ENCODE measurements around the gene SORCS2.

The SORCS2 gene

DNA sequence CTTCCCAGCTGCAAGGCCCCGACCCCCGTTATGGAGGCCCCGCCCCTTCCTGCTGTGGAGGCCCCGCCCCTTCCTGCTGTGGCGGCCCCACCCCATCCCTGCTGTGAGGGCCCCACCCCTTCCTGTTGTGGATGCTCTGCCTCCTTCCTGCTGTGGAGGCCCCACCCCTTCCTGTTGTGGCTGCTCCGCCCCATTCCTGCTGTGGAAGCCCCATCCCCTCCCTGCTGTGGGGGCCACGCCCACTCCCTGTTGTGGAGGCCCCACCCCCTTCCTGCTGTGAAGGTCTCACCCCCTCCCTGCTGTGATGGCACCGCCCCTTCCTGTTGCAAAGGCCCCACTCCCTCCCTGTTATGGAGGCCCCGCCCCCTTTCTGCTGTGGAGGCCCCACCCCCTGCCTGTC, 347.3 kb downstream of the SORCS2 start:
- DNase-seq, result no peak

DNA sequence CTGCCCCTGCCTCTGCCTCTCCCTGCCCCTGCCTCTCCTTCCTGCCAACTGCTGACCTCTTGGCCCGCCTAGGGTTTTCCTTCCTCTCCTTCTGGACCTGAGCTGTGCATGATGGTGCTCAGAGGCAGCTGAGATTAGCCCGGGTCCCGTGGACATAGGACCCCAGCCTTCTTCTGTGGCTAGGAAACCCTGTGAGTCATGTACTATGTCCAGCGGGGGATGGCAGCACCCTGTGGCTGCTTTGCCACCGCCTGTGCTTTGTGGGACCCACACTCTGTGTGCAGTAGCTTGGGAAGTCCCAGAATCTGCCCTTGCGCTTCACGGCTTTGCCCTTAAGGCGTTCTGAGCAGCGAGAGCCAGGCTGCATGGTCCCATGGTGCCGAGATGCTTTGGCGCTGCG, 347.9 kb downstream of the SORCS2 start:
- no peak for DNase-seq

DNA sequence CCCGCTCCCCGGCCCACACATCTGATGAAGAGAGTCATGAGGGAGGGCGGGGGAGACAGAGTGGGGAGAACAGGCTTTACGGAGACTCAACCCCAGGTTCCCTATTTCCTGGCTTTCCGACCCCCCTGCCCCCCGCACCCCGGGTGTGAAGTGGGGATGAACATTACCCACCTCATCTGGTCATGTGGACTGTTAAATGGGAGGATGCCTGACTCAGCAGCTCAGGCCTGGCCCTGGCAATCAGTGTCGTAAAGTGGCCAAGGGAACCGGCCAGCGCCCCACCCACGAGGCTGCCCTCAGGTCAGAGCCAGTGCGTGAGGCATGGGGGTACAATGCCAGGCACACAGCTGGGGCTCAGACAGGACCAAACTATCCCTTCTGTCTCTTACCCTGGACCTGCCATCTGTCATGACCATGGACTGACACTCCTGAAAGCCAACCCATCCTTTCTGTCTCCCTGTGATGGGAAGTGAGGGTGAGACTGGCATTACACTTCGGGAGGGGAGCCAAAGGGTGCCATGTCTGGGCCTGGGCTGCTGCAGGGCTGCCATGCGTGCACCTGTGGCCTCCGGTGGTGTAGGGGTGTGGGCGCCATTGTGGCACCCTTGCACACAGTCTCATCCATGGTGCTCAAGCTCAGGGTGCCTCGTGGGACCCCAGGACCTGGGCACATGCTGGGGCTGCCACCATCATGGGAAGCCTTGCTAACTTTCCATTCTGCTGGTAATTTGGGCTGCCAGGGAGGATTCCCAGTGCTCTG, 348.5 kb downstream of the SORCS2 start:
- DNase-seq, result no peak

DNA sequence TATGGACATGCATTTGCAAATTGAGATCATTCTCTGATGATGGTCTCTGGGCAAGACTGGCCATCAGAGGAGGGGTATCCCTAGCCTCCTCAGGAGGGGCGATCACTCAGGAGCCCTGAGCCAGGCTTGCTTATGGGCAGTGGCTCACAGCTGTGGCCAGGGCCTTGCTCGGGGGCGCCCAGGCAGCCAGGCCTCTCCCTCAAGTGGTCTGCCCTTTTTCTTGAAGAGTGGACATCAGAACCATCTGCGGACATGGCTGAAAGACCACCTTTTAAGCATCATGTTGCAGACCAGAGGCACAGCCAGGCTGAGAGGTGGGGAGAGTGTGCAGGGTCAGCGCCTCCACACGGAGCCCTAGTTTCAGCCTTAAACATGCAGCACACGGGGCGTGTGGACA, 349.1 kb downstream of the SORCS2 start:
- DNase-seq, result no peak

DNA sequence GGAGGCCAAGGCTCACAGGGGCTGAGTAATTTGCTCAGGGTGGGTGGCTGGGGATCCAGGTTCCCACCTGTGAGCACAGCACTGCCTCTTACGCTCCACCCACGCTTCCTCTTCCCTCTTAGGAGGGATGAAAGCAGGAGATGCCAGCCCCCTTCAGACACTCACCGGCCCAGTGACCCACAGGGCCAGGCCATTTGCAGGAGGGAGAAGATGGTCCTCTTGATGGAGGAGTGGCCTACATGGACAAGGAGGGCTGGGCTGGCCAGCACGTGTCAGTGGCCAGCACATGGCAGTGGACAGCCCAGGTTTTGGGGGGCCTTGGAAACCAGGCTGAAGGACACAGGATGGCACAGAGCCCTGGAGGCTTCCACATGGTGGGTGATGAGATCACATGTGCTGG, 350.4 kb downstream of the SORCS2 start:
- DNase-seq, result no peak

DNA sequence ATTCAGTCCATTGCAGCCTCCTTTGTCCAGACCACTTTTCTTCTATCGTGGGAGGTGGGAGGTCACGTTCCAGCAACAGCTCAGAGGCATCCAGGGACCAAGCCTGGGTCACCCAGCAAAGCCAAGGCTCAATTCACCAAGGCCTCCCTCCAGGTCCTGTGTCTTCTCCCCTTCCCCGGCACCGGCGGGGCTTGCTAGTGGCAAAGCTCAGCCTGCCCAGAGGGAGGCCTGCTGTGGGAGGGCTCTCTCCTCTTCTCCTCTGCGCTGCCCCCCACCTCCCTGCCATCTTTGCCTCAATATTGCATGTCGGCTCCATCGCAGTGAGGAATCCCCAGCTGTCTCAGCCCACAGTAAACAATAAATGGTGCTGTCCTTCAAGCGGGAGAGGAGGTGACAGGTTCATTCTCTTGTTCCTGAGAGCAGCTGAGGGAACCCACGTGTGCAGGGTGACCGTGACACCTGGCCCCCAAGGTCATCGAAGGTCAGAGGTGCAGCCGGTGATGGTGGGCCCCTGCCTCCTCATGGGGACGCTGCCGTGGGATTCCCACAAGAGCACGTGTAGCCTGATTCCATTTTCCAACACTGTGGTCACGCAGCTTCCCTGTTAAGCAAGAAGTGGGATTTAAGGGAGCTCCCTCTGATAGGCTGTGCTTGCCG, 353.9 kb downstream of the SORCS2 start:
- DNase-seq, result no peak

DNA sequence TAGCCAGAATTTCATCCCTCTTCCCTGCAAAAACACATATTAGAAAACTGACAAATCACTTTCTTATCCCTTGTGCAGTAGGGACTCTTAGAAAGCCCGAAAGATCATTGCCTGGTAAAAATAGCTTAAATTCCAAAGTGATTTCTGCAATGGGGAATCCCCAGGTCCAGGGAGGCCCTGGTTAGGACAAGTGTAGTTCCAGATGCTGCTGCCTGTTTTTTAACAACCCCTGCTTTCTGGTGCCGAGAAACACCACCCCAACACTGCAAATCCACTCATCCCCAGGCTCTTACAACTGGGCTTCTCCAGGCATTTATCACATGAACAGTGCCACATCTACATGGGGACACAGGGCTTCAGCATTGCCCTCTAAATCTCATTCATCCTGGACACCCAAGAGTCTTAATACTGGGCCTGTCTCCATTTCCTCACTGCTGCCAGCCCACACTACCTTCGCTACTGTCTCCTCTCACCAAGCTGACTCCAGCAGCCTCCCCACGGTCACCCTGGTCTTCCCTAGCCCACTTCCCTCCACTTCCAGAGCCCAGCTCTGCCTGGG, 354.6 kb downstream of the SORCS2 start:
- DNase-seq, result no peak

DNA sequence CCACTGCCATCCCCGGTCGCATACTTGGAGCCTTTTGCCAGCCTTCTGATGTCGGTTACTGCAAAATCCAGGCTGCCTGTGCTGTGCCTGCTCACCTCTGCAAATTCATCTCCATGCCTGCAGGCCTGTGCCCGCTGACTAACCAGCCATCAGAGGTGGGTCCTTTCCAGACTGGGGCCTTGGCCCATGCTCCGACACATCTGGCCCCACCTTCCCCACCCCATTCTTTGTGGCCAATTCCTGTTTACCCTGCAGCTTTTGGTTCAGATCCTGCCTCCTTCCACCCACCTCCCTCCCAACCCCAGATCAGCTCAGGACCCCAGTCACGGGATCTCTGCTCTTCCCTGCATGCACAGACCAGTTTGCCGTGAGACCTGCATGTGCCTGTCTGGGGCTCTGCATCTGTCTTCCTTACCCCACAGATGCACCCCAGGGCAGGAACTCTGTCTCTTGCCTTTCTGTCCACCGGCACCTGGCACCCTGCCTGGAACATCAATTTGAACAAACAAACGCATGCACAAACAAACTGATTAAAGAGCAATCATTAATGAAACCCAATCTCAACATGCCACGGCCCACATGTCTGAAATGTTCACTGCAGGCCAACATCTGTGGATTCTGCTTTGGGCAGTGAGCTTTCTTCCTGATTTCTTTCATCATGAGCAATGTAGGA, 355.2 kb downstream of the SORCS2 start:
- DNase-seq, result no peak

DNA sequence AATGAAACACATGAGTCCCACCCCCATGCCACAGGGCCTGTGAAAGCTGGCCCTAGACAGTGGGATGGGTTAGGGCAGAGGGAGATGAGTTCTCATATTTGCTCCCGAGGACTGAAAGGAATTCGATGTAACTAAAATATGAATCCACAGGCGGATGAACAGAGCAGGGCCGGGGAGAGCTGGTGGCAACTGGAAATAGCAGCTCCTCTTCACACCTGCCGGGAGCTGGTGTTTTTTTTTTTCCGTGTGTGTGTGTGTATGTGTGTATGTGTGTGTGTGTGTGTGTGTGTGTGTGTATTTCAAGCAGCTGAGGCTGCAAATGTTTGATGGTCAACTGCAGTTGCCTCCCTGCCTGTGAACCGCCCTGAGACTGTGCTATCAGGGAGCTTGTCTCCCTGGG, 357.5 kb downstream of the SORCS2 start:
- DNase-seq, result no peak

DNA sequence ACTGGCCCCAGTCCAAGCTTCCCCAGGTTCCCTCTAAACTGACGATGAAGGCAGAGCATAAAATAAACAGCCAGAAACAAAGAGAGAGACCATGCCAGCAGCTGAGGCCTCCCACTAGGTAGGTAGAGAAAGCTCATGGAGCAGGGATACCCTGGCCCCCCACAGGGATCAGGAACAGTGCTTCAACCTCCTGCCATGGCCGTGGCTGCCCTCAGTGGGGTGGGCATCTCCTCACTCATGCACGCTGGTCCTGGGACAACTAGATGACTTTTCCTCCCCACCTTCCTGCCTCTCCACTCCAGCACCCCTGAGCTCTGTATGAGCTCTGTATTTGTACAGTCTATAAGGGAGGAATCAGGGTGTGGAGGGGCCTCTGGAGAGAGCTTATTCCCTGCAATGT, 360.1 kb downstream of the SORCS2 start:
- no peak for DNase-seq

DNA sequence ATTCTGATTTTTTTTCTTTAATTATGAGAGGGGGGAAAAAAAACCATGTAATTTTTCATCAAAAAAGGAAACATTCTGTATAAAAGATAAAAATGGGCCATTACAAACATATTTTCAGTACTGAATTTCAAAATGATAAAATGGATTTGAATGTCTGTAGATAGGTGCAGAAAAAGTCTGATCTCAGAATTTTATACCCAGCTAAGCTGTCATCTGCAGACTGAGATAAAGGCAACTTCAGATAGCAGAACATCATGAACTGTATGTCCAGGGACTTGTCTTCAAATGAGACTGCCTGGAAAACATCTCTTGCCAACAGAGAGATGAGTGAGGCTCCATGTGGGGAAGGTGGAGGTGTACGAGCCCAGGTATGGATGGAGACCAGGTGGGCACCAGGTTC, 360.9 kb downstream of the SORCS2 start:
- DNase-seq, result no peak

DNA sequence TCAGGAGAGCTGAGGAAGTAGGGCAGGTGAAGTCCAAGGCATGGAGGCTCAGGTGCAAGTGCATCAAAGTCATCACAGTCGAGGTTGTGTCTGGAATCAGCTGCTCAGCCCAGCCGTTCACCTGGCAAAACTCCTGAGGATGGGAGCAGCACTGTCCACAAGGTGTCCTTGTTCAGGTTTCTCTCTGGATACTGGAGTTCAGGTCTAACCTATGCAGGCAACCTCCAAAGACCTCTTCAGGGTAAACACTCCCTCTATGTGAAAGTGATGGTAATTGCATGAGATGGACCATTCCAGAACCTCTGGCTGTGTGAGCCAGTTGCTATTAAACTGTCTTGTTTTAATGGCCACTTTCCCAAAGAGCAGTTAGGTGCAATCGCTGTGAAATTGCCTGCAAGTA, 362.6 kb downstream of the SORCS2 start:
- DNase-seq, result no peak

DNA sequence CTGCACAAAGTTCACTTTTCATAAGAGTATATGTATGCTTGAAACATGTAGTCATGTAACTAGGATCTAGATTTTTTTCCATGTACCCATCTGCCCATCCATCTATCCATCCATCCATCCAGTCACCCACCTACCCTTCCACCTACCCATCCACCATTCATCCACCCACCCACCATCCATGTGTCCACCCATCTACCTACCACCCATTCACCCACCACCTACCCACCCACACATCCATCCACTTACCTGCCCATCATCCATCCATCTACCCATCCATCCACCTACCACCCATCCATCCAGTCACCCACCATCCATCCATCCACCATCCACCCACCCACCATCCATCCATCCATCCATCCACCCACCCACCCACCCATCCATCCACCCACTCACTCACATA, 364.2 kb downstream of the SORCS2 start:
- no peak for DNase-seq

DNA sequence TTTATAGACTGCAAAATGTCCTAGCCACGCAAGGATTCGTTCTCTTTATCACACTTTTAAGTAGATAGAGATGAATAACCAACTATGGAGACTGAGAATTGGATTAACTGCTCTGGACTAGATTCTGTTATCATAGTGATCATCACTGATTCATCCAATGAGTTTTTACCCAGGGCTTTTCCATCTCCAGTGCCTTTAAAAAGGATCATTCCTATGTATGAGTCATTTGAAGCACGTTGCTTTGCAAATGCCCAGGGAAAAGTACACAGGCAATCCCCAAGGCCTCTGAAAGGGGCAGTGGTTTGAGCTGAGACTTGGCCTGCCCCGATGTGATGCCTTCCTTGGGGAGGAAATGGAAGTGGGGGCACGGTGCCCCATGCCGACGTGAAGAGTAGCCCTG, 365.1 kb downstream of the SORCS2 start:
- DNase-seq, result no peak

DNA sequence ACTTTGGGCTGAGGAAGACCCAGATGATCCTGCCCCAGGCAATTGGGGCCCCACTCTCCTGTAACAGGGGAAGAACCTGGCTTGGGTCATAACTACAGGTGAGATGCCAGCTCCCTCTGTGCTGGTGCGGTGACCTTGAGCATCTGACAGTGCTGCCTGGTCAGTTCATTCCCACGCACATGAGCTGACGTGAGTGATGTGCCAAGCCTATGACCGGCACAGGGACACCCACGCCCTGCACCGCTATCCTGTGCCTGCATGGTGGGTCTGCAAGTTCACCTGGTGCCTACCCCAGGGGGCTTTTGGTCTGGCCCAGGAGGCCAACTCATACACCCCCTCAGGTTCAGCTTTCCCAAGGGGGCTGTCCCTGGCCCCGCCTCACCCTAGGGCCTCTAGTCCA, 366.1 kb downstream of the SORCS2 start:
- no peak for DNase-seq

DNA sequence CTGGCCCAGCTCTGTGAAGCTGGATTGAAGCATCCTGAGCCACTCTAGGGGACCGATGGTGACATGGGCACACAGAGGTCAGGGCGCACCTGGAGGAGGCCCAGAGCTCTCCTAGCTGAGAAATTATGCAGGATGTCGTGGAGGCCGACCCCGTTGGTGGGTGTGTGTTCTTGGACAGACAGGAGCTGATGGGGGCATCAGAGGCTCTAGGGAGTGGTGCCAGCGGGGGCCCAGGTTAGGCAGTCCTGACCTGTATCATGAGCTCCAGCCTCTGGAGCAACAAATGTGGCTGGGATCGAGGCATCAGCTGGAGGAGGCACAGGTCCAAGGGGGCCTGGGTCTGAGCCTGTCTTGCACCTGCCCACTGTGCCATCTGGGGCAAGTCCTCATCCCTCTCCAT, 367.0 kb downstream of the SORCS2 start:
- DNase-seq, result no peak

DNA sequence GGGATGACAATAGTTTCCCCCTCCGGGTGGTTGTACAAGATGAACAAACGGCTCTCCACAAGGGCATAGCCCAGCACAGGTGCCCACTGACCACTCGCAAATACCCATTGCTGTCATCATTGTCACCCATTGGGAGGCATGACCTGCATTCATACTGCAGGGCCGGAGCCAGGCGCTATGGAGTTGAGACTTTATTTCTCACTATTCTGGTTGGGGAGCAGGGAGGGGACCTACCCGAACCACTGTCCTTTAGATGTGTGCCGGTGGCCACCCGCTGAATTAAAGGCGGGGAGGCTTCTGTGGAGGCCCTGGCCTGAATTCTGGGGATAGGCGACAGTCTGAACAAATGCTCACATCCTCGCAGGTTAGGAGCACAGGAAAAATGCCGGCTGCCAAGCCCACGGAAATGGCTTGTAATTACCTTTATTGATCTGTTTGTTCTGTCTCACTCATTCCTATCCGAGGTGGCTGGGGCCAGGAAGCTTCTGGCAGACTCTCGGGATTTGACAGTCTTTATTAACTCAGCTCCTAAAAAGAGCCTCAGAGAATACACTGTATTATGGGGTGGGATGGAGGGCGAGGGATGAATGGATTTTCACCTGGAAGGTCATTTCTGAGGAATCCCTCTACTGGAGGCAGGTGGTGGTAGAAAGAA, 367.5 kb downstream of the SORCS2 start:
- DNase-seq, result no peak

DNA sequence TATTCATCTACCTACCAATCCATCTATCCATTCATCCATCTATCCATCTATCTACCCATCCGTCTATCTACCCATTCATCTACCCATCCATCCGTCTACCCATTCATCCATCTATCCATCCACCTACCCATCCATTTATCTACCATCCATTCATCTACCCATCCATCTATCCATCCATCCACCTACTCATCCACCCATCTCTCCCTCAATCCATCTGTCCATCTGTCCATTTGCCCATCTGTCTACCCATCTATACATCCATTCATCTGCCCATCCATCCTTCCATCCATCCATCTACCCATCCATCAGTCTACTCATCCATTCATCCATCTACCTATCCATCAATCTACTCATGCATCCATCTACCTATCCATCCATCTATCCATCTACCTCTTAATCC, 369.2 kb downstream of the SORCS2 start:
- DNase-seq, result no peak

DNA sequence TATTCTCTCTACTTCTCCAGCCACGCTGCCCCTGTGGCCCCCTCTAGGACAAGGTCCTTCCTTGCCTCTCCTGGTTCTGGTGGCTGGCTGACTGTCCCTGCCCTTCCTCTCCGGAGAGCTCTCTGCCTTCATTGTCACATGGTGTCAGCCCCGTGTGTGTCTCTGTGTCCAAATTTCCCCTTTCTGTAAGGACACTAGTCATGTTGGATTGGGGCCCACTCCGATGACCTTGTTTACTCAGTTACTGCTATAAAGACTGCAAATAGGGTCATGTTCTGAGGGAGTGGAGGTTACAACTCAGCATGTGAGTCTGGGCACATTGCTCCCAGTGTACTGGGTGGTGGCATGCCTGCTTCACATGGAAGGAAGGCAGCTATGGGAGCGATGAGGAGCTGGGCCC, 371.9 kb downstream of the SORCS2 start:
- DNase-seq, result no peak

DNA sequence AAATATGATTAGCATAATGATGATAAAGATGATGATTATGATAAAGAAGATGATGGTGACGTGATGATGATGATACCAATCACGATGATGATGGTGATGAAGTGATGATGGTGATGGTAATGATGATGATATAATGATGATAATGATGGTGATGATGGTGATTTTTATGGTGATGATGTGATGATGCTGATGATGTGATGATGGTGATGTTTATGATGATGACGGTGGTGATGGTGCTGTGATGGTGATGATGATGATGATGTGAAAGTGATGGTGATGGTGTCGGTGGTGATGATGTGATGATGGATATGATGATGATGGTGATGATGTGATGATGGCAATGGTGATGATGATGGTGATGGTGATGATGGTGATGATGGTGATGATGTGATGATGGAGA, 373.1 kb downstream of the SORCS2 start:
- DNase-seq, result no peak

DNA sequence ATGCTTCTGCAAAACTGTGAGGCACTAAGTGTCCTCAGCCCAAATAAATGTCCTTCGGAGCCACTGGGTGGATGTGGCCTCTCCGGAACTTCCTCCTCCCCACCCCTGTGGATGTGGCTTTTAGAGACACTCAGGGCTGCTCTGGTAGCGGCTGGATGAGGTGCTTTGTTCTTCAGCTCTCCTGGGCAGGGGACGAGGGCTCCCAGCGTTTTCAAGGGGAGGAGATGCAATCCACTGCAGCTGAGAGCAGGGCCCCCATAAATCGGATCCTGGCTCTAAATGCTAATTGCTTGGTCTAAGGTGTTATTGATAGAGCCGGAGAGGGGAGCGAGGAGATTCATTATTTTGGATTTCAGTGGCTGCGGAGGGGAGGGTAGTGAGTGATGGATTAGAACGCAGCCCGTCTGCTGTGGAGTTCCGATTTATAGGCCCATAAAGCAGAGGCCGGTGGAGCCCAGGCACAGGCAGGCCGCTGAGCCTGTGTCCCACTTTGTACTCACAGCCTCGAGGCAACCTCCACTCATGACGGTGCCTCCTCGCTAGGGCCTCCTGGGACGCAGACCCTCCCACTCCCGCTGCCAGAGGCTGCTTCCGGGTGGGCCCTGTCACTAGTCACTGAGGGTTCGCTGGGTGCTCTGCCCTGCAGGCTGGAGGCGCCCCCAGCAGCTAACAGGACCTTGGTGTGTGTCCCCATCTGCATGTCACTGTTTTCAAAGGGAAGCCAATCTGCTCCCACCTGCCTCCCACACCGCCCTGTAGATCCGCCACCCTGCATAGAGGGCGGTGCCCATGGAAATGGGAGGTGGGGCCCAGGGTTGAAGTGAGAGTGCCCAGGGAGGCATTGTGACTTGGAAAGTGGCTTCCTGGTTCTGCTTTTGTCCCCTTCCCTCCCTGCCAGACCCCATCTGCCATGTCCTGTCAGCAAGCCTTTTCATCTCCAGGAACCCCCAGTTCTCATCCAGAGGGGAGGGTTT, 377.8 kb downstream of the SORCS2 start:
- DNase-seq, result no peak

DNA sequence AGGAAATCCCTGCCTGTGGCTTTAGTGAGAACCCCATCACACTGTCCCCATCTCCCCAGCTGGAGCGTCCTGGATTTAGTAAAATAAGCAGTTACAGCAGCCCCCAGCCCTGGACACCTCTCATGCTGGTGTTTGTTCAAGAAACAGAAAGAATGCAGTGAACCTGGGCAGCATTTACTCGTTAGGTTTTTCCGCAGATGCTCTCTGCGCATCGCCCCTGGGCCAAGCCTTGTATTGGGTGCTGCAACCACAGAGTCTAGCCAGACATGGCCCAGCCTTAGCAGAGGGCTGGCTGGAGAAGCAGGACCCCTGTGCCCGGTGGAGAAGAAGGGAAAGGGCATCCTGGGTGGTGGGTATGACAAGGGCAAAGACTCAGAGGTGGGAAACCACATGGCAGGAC, 378.7 kb downstream of the SORCS2 start:
- no peak for DNase-seq
